Measurements from ENCODE around the gene PPP1R37.

DNA sequence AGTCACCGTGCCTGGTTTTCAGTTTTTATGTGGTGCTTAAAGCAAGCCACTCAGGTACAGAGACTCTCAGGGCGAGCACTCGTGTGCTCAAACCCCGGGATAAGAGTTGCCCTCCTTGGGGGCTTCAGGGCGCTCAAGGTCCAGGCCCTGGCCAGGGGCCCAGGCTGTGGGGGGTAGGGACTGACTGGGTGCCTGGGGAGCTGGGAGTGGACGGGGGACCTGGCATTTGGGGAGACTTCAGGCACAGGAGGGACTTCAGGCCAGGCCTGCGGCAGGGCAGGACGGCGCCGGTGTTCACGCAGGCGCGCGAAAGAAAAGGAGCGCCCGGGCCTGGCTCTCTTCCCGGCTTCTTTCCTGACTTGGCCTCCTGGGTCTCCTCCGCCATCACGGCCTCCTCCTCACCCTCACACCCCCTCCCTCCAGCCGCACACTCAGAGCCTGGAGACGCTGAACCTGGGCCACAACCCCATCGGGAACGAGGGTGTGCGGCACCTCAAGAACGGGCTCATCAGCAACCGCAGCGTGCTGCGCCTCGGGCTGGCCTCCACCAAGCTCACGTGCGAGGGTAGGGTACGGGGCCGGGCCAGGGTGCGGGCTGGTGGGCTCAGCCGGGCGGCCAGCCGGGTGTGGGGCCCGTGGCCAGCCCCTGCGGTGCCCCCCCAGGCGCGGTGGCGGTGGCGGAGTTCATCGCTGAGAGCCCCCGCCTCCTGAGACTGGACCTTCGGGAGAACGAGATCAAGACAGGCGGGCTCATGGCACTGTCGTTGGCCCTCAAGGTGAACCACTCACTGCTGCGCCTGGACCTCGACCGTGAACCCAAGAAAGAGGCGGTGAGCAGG lies 51.7 kb downstream of the PPP1R37 start:
- no peak for TF ChIP-seq EZH2 (IDR thresholded peaks at IDR 0.05; ENCODE audit: borderline replicate concordance, low read length)
- TF ChIP-seq, protein P1, sequence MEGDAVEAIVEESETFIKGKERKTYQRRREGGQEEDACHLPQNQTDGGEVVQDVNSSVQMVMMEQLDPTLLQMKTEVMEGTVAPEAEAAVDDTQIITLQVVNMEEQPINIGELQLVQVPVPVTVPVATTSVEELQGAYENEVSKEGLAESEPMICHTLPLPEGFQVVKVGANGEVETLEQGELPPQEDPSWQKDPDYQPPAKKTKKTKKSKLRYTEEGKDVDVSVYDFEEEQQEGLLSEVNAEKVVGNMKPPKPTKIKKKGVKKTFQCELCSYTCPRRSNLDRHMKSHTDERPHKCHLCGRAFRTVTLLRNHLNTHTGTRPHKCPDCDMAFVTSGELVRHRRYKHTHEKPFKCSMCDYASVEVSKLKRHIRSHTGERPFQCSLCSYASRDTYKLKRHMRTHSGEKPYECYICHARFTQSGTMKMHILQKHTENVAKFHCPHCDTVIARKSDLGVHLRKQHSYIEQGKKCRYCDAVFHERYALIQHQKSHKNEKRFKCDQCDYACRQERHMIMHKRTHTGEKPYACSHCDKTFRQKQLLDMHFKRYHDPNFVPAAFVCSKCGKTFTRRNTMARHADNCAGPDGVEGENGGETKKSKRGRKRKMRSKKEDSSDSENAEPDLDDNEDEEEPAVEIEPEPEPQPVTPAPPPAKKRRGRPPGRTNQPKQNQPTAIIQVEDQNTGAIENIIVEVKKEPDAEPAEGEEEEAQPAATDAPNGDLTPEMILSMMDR (IDR thresholded peaks at IDR 0.05; ENCODE audit: low read length): no peak

All from OCI-LY1 (cell line).